ENCODE measurements around the gene ANKRD13C. TPM values are rescaled to one million over a fixed set of nuclear protein-coding genes. Genes with fewer than 3 reads are reported as not detected.
A peak's percentile ranks its signal among the peaks of the same experiment; 100 is the strongest.

The ANKRD13C gene
- total RNA-seq, 1 donor from 2014 or later: 30.2 TPM

- no peaks in the 10 kb centered on the region for H3K4me1 ChIP-seq
- no peak for TF ChIP-seq CTCF (IDR thresholded peaks at IDR 0.05)
- intact Hi-C loops (cut with DNase I): no loop called here
- H3K36me3 ChIP-seq: peaks cover 0 to 4% of the 10 kb centered on the region in 2 donors
- no peaks in the 10 kb centered on the region for H3K27me3 ChIP-seq
- no peak for DNase-seq (ENCODE audit: low spot score in 2 of 2)
- no peaks in the 10 kb centered on the region for H3K9me3 ChIP-seq
- no peak overlapping the region for H3K4me3 ChIP-seq
- no peak overlapping the region for H3K27ac ChIP-seq
Measured at GRCh38 chr1:70364439-70364838, 9.9 kb upstream of the ANKRD13C start.

- no peaks in the 10 kb centered on the region for H3K9me3 ChIP-seq
- no peak for TF ChIP-seq CTCF (IDR thresholded peaks at IDR 0.05)
- no peak overlapping the region for H3K27ac ChIP-seq
- intact Hi-C loops (cut with DNase I): no loop called here
- H3K4me1 ChIP-seq: no peaks in the 10 kb centered on the region
- H3K4me3 ChIP-seq: no peak overlapping the region
- no peaks in the 10 kb centered on the region for H3K27me3 ChIP-seq
- H3K36me3 ChIP-seq: no peaks in the 10 kb centered on the region
- DNase-seq (ENCODE audit: low spot score in 2 of 2): no peak
Measured at GRCh38 chr1:70361727-70362398, 7.3 kb upstream of the ANKRD13C start.

- Histone ChIP-seq H3K36me3 (no peaks in the 10 kb centered on the region), H3K9me3 (no peaks in the 10 kb centered on the region), H3K4me1 (peaks cover 0 to 6% of the 10 kb centered on the region in 2 donors), H3K27ac (no peak overlapping the region), H3K27me3 (no peaks in the 10 kb centered on the region), H3K4me3 (no peak overlapping the region)
- TF ChIP-seq CTCF (IDR thresholded peaks at IDR 0.05): no peak
- no peak for DNase-seq (ENCODE audit: low spot score in 2 of 2)
- intact Hi-C loops (cut with DNase I): no loop called here
Measured at GRCh38 chr1:70360321-70360720, 5.8 kb upstream of the ANKRD13C start.

GRCh38 chr1:70358921-70359564 lies 4.5 kb upstream of the ANKRD13C start:
- Histone ChIP-seq H3K27me3 (no peaks in the 10 kb centered on the region), H3K36me3 (no peaks in the 10 kb centered on the region), H3K27ac (no peak overlapping the region), H3K4me3 (no peak overlapping the region), H3K4me1 (peaks cover 0 to 8% of the 10 kb centered on the region in 2 donors), H3K9me3 (no peaks in the 10 kb centered on the region)
- DNase-seq (ENCODE audit: low spot score in 2 of 2): no peak
- intact Hi-C loops (cut with DNase I): loop anchor here (10.0 kb wide), 1 partner anchor 686 kb away; the partner anchor contains the start of gene PTGER3
- no peak for TF ChIP-seq CTCF (IDR thresholded peaks at IDR 0.05)

GRCh38 chr1:70355920-70356319 lies 1.4 kb upstream of the ANKRD13C start:
- Histone ChIP-seq H3K27ac (peak overlapping the region in 1 of 2 donors; percentile 96), H3K36me3 (peaks cover 0 to 3% of the 10 kb centered on the region in 2 donors), H3K27me3 (no peaks in the 10 kb centered on the region), H3K9me3 (no peaks in the 10 kb centered on the region), H3K4me3 (no peak overlapping the region), H3K4me1 (peaks cover under 1 to 23% of the 10 kb centered on the region in 2 donors)
- TF ChIP-seq CTCF (IDR thresholded peaks at IDR 0.05): no peak
- DNase-seq (ENCODE audit: low spot score in 2 of 2): no peak
- intact Hi-C loops (cut with DNase I): loop anchor here (10.0 kb wide), 1 partner anchor 689 kb away; the partner anchor contains the start of gene PTGER3
